ENCODE measurements around the gene RBM43. TPM values are rescaled to one million over a fixed set of nuclear protein-coding genes. Genes with fewer than 3 reads are reported as not detected.

The RBM43 gene
- total RNA-seq, 1 experiment from 2014 or later, result 1.8 TPM

GRCh38 chr2:151217343-151217742 is 44.3 kb downstream of the RBM43 start:
- Mint-ChIP-seq H3K27me3 (ENCODE audit: low read depth) (no peaks in the 10 kb centered on the region), H3K36me3 (ENCODE audit: insufficient read depth in 1 of 3, low read depth in 3 of 3) (no peaks in the 10 kb centered on the region; a peak in 1 of 7 replicates), H3K4me3 (no peak overlapping the region), H3K27ac (peak overlapping the region in 1 of 3 experiments; percentile 78; a peak in 1 of 7 replicates), H3K4me1 (peaks cover 4 to 6% of the 10 kb centered on the region in 2 experiments), H3K9me3 (no peaks in the 10 kb centered on the region)
- Histone ChIP-seq H3K9me3 (ENCODE audit: control insufficient read depth, low read depth, low read length) (no peaks in the 10 kb centered on the region), H3K27me3 (ENCODE audit: insufficient read depth, low read length) (no peaks in the 10 kb centered on the region), H4K91ac (ENCODE audit: insufficient read length, low read depth, low read length) (no peak overlapping the region), H3K4ac (ENCODE audit: low read depth, low read length) (no peak overlapping the region), H3K56ac (ENCODE audit: insufficient read length, low read depth, low read length) (no peak overlapping the region), H2BK15ac (ENCODE audit: low read depth, low read length) (no peak overlapping the region), H2BK120ac (ENCODE audit: low read depth, low read length, poor library complexity, severe bottlenecking) (no peak overlapping the region), H3K4me2 (ENCODE audit: insufficient read depth, insufficient read length, low read length) (no peak overlapping the region), H3K4me1 (ENCODE audit: insufficient read depth, low read length) (peaks cover 3% of the 10 kb centered on the region; the same call in 1 of the 2 replicates), H3T11ph (ENCODE audit: low read length) (no peak overlapping the region), H3K23ac (ENCODE audit: insufficient read length, low read depth, low read length) (no peak overlapping the region), H4K8ac (replicated peaks; ENCODE audit: insufficient read length, low read depth, low read length) (no peak overlapping the region), H3K14ac (ENCODE audit: insufficient read depth, low read length) (no peak overlapping the region), H2BK12ac (ENCODE audit: insufficient read length, low read depth, low read length) (no peak overlapping the region), H3K18ac (ENCODE audit: insufficient read length, low read depth, low read length) (no peak overlapping the region), H4K5ac (ENCODE audit: insufficient read length, low read depth, low read length) (no peak overlapping the region), H2AFZ (ENCODE audit: low read length) (no peak overlapping the region), H3K23me2 (ENCODE audit: insufficient read length, low read depth, low read length, poor library complexity, severe bottlenecking) (no peaks in the 10 kb centered on the region), H3K27ac (ENCODE audit: insufficient read length, low read depth, low read length) (no peak overlapping the region), H4K20me1 (ENCODE audit: control insufficient read depth, insufficient read depth, insufficient read length) (no peaks in the 10 kb centered on the region), H3K9ac (ENCODE audit: extremely low read depth, insufficient read length, low read length) (no peak overlapping the region), H2BK20ac (ENCODE audit: low read depth, low read length, poor library complexity, severe bottlenecking) (no peak overlapping the region), H3K79me1 (ENCODE audit: insufficient read depth, low read depth, low read length, poor library complexity, severe bottlenecking) (no peaks in the 10 kb centered on the region), H3K79me2 (ENCODE audit: insufficient read depth, low read length) (no peaks in the 10 kb centered on the region), H2AK5ac (ENCODE audit: insufficient read length, low read length) (no peak overlapping the region), H2BK5ac (ENCODE audit: insufficient read length, low read length) (no peak overlapping the region)
- no peak for DNase-seq
- no CpG with 5 or more reads among the region's 3 CpGs for WGBS (ENCODE audit: extremely low coverage, insufficient read length, low lambda C conversion rate)
- no peak for TF ChIP-seq CTCF (conservative IDR thresholded peaks at IDR 0.05)
